Measurements from ENCODE around the gene CDH5.

The CDH5 gene

DNA sequence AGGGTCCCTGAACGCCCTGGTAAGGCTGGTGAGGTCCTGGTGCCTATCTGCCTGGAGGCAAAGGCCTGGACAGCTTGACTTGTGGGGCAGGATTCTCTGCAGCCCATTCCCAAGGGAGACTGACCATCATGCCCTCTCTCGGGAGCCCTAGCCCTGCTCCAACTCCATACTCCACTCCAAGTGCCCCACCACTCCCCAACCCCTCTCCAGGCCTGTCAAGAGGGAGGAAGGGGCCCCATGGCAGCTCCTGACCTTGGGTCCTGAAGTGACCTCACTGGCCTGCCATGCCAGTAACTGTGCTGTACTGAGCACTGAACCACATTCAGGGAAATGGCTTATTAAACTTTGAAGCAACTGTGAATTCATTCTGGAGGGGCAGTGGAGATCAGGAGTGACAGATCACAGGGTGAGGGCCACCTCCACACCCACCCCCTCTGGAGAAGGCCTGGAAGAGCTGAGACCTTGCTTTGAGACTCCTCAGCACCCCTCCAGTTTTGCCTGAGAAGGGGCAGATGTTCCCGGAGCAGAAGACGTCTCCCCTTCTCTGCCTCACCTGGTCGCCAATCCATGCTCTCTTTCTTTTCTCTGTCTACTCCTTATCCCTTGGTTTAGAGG lies 37.1 kb downstream of the CDH5 start:
- DNase-seq (ENCODE audit: low read depth, low spot score) = no peak
- no peak overlapping the region for H3K4me3 ChIP-seq (ENCODE audit: low read length)

DNA sequence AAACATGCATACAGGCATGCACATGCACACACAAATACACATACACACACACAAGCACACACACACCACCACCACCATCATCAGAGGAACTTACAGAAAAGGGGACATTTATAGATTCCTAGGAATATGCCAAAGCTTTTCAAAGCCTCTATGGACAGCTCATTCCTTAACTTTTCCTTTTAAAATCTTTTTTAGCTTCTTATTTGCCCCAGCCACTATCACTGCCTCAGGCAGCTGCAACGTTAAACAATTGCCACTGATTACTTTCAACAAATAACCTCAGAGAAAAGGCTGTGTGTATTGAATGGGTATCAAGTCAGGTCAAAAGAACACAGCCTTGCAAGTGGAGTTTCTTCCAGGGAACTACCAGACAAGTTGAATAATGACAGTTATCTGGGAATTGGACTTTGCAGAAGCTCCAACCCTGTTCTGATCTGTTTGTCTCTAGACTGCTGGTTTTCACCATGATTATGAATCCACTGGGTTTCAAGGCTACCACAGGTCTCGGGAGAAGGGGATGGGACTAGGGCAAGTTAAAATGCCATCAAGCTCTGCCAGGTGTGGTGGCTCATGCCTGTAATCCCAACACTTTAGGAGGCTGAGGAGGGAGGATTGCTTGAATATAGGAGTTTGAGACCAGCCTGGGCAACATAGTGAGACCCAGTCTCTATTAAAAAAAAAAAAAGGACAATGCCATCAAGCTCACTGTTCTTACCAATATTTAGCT lies 38.7 kb downstream of the CDH5 start:
- no peak for DNase-seq (ENCODE audit: low read depth, low spot score)
- H3K4me3 ChIP-seq (ENCODE audit: low read length) = no peak overlapping the region

DNA sequence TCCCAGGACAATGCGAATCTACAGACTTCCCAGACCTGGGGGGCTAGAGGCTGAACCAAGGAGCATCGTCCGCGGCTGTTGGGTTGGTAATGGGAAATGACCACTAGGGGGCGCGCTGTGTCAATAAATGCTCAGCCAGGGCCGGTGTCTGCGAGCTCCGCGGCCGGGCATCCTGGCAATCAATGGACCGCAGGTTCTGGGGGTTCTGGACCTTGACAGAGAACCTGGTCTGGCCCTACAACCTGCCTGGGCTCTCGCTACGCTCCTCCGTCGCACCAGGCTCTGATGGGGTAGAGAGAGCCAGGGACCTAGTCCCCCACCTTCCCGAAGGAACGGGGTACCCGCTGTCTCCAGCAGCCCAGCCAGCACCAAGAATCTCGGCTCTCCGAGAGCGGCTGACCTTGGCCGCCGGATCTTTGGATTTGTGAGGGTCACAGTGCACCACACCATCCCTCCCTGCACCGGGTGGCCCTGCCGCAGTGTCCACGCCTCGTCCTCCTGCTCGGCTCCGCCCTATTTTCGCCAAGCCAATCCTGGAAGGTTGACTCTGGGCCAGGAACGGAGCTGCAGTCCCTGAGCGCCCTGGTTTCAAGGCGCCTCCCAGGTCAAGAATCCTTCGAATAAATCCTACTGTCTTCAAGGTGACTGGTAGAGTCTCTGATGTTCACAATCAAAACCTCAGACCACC lies 40.2 kb downstream of the CDH5 start:
- H3K4me3 ChIP-seq (ENCODE audit: low read length) = peak overlapping the region; percentile 75
- DNase-seq (ENCODE audit: low read depth, low spot score) = peak; percentile 60

DNA sequence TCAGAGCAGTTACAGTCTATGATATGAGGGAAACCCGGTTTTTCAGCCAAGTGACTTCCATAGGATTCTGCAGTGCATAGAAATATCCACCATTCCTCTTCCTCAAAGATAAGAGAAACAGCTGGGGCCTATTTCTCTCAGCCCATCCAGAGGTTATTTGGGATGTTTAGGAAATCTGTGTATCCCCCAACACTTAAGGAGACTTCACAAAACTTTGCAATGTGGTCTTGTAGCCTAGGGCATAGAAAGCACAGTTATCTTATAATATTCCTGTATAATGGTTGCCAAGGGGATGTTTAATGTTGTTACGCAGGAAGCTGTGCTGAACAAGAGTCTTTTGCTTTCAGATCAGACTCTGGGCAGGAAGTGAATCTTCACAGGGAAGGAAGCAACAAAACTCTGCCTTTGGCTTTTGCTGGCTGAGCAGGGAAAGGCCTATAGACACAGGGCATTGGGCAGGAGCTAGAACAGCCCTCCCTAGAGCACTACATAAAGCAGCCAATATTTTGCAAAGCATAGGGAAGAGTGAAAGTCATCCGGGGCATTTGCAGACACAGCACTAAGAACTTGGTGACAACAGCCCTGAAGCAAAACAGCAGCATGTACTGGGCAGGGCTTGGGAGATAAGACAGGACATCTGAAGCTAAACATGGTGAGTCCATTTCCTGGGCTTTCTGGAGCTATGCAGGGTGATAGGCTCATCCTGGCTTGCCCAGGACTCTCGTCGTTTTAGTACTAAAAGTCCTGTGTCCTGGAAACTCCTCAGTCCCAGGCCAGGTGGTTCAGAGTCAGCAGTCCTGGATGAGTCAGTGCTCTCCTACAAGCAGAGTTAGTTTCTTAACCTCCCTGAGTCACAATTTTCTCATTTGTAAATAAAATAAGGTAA lies 41.9 kb downstream of the CDH5 start:
- H3K4me3 ChIP-seq (ENCODE audit: low read length) = peak overlapping the region; percentile 58
- peak; percentile 79 for DNase-seq (ENCODE audit: low read depth, low spot score)

DNA sequence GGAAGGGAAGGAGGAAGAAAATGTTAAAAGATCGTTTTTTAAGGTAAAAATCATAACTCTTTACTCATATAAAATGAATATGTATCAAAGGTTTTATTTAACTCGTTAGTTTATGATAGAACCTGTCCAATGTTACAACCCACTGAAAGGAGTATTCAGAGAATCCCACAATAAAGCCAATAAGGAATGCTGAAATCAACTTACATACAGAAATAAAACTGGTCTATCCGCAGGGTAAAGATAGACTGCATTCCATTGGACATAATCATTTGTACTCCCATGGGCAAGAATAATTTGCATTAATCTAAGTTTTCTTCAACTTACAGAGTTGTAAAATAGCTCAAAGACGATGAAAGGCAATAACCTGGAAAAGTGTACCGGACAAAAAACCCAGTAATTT lies 42.7 kb downstream of the CDH5 start:
- H3K4me3 ChIP-seq (ENCODE audit: low read length) = no peak overlapping the region; the same call in 1 of the 2 replicates
- DNase-seq (ENCODE audit: low read depth, low spot score) = no peak

DNA sequence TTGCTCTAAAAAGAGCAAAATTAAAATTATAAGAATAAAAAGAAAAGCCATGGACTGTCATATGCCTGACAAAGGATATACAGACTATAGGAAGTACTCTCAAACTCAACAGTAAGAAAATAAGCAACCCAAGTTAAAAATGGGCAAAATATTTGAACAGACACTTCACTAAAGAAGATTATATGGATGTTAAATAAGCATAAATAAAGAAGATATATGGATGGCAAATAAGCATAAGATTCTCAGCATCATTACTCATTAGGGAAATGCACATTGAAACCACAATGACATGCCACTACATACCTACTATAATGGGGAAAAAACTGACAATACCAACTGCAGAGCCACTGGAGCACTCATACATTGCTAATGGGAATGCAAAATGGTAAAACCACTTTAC lies 45.7 kb downstream of the CDH5 start:
- DNase-seq (ENCODE audit: low read depth, low spot score) = no peak
- H3K4me3 ChIP-seq (ENCODE audit: low read length) = no peak overlapping the region

DNA sequence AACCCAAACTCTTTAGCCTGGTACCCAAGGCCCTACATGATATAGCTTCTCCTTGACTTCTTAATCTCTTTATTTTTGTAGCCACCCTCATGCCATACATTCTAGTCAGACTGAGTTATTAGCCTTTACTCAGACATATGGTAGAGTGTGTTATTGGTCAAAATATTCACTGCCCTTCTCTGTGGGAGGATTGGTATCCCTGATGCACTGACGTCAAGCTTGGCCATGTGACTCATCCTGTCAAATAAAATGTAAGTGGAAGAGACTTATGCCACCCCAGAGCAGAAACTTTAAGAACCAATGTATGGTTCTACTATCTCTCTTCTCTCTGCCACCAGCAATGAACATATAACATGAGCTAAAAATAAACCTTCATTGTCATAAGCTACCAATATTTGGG lies 48.4 kb downstream of the CDH5 start:
- H3K4me3 ChIP-seq (ENCODE audit: low read length) = no peak overlapping the region
- no peak for DNase-seq (ENCODE audit: low read depth, low spot score)

DNA sequence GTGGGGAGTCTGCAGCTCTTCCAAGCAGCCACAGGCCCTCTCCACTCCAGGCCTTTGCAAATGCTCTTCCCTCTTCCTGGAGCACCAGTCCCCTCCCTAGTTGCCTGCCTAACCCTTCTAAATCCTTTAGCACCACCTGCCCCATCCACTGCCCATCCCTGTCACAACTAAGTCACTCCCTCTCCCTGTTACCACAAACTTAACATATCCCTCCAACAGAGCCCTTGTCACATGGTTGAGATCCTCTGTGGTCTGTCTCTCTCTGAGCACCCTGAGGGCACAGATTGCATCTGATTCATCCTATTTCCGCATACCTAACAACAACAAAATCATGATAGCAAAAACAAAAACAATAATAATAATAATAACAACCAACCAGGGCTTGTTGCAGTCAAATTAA lies 49.6 kb downstream of the CDH5 start:
- no peak overlapping the region for H3K4me3 ChIP-seq (ENCODE audit: low read length)
- DNase-seq (ENCODE audit: low read depth, low spot score) = no peak

DNA sequence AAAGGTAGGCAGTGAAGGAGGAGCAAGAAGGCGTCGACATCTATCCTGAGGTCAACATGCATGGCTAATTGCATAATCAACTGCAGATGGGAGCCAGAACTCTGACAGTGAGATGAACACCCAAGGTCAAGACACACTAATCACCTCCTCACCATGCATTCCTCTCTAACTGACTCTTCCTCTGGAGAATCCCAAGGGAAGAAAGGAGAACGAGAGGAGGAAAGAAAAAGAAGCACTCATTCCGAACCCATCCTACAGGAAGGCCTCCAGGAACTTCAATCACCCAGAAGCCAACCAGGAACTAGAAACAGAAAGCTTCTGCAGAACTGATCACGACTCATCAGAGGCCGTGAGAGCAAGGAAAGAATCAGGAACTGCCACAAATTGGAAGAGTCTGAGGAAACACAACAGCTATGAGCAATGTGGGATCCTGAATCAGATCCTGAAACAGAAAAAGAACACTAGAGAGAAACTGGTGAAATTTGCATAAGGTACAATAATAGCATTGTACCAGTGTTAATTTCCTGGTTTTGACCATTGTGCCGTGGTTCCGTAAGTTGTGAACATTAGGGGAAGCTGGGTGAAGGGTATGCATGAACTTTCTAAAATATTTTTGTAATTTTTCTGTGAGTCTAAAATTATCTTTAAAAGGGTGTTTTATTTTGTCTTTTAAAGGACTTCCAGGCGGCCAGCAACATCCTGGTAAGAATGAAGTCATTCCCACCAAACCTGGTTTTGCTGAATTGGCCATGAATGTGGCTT lies 50.6 kb downstream of the CDH5 start:
- no peak overlapping the region for H3K4me3 ChIP-seq (ENCODE audit: low read length)
- DNase-seq (ENCODE audit: low read depth, low spot score) = no peak

DNA sequence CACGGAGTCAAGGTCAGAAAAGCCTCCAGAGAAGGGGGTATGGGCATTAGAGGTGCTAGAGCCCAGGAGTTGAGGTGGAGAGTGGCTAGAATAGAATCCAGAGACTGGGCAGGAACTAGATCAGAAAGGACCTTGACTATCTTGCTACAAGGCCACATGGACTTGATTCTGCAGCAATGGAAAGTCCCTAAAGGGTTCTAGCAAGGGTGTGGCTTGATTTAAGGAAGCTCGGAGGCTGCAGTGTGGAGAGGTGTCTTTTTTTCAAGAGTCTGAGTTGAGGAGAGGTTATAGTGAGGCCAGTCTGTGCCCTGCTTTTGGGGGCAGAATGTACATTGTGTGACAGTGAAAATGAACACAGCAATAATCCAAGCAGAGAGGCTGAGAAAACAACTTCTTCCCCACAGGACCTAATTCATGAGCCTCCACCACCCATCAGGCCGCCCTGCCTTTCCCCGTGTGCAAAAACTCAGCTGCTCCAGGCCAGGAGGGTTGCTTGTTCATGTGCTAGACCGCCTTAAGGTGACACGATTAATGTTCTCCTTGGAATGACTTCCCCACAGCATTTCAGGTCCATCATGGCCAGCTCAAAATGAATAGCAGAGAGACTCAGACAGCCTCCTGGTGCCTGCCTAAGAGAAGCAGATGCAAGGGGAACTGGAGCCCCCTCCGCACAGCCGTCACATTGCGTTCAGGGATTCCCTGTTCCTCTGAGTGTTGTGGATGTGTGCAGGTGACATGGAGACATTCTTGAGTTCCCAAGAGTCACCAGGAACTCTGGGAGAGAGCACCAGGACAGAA lies 51.9 kb downstream of the CDH5 start:
- no peak overlapping the region for H3K4me3 ChIP-seq (ENCODE audit: low read length)
- no peak for DNase-seq (ENCODE audit: low read depth, low spot score)

DNA sequence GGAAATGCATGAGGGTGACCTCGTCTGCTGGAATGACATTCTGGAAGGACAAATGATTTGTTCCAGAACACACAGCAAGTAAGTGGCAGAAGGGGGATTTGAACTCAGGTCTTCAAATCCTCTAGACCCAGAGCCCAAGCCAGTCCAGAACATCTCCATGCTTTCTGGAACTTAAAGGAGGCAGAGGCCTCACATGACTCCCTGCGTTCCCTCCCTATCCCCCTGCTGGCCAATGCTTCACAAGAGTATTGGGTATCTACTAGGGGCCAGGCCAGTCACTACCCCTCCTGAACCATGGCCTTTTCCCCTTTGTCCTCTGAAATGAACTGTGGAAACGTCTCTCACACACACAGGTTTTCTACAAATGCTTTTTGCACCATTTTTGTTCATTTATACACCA lies 53.0 kb downstream of the CDH5 start:
- no peak for DNase-seq (ENCODE audit: low read depth, low spot score)

DNA sequence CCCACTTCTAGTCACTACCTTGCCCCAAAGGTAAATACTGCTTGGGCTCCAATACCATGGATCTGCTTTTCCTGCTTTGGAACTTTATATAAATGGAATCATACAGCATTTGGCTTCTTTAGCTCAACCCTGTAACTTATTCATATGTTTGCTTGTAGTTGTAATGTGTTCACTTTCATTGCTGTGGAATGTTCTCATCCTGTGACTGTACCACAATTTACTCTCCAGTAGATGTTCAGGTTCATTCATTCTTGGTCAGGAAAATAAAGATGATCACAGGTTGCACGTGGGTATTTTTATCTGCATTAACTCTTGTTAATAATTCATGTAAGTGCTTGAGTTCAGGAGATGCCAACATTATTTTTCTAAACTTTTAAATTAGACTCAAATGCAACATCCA lies 53.9 kb downstream of the CDH5 start:
- no peak overlapping the region for H3K4me3 ChIP-seq (ENCODE audit: low read length)
- DNase-seq (ENCODE audit: low read depth, low spot score) = no peak

More for the DNA sequence above, 53.0 kb downstream of the CDH5 start:
- H3K4me3 ChIP-seq (ENCODE audit: low read length) = no peak overlapping the region

DNA sequence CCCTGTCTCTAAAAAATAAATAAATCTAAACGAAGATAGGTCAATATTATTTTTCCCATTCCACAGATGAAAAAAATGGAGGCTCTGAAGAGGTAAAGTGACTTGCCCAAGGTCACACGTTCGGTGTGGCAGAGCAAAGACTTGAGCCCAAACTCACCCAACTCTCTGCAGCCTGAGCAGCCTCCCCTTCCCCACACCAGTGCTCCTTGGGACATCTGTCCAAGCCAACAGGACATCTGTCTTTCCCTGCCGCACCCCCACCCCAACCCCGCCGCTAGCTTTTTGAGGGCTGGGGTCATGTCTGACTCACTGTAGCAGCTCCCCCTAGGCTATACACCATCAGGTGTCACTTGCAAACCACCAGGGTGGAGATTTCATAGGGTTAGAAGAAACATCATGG lies 55.4 kb downstream of the CDH5 start:
- DNase-seq (ENCODE audit: low read depth, low spot score) = no peak
- H3K4me3 ChIP-seq (ENCODE audit: low read length) = no peak overlapping the region

DNA sequence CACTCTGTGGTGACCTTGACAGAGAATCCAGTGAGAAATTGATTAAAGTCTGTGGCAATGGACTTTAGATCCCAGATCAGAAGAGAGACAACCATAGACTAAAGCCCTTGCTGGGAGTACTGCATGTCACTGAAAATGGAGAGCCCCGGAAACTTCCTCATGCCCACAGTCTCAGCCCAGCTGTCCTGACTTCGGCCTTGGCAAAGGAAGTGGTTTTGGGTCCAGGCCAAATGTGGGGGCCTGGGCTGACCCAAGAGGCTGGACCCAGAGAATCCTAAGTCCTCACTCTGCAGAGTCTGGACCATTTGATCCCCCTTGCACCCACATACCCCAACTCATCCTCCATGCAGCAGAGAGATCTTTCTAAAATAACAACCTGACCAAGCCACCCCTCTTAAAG lies 55.9 kb downstream of the CDH5 start:
- DNase-seq (ENCODE audit: low read depth, low spot score) = no peak
- no peak overlapping the region for H3K4me3 ChIP-seq (ENCODE audit: low read length)

DNA sequence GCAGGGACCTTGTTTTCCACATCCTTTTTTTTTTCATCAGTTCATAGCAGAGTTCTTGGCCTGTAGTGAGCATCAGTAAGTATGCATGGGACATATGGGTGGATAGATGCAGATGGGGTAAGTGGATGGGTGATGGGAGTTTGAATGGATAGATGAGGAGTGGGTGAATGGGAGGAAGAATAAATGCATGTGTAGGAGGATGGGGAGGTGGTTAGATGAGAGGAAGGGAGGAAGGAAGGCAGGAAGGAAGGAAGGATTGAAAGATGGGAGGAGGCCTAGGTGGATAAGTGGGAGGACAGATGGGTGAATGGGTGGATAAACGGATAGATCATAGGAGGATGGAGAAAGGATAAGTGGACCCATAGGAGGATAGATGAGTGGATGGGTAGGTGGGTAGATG lies 56.7 kb downstream of the CDH5 start:
- no peak for DNase-seq (ENCODE audit: low read depth, low spot score)
- H3K4me3 ChIP-seq (ENCODE audit: low read length) = no peak overlapping the region

DNA sequence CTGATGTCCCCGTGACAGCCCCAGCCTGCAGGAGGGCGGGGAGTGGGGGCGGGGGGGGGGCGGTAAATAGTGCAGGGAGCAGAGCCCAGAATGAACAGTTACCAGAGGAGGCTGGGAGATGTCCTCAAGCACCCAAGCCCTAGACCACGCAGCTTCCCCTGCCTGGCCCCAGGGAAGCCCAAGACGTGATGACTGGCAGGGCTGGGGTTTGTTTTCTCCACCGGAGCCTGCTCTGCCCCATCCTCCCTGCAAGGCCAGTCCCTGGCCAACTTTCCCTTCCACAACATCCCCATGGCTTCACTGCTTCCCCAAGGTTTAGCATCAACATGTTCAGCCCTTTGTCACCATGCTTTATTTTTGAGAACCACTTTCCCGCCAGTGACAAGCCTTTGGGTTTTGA lies 59.2 kb downstream of the CDH5 start:
- no peak for DNase-seq (ENCODE audit: low read depth, low spot score)
- H3K4me3 ChIP-seq (ENCODE audit: low read length) = no peak overlapping the region

DNA sequence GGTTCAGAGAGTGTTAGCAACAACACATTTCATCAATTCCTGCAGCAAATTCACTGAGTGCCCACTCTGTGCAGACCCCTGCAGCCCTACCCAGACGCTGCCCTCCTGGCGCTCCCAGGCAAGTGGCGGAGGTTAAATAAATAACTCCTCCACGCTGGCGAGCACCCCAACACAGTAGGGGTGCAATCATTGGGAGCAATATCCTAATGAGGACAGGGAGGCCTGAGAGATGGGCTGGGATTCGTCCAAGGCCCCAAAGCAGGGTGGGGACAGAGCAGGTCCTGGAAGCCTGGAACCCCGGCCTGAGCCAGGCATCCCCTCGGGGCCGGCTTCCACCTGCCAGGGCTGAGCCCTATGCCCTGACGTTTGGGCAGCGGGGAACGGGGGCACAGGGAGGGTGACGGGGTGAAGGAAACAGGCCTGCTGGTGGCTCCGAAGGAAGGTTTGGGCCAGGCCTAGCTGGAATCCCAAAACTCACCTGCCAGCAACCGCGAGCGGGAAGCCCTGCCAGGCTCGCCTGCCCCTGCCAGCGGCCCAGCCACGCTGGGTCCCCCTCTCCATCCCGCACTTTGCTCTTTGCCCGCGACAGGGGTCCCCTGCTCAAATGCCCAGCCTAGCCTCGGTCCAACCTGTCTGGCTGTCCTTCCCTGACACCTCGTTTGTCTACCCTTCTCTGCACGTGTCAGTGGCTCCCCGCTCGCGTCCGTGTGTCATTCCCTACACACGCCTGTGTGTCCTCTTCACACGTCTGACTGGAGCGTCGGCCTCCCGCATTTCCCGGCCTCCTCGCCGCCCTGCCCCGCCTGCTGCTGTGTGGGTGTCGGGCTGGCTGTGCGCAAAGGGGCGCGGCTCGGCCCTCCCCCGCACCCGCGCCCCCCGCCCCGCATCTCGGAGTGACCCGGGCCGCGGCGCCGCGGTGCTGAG lies 59.9 kb downstream of the CDH5 start:
- DNase-seq (ENCODE audit: low read depth, low spot score) = no peak
- no peak overlapping the region for H3K4me3 ChIP-seq (ENCODE audit: low read length)
